Stimulated activated naive CD8-positive, alpha-beta T cell treated with anti-CD3 and anti-CD28 coated beads, Interleukin-15, Interleukin-2, amounts not matched to agents 100 U/mL and 50 U/mL, for 24 hours (primary cell): ENCODE data around the gene KATNB1.
"Not testable (repeated sequence)": the region's sequence is repeated elsewhere in the genome, so short reads cannot be mapped to it uniquely, and the experiment has no call there.

ENCODE experiments used
- ATAC-seq: fragments of 150-1000 bp; cut with Tn5 transposase; one replicate; pipeline ENCODE4 v1.10.0; 2021
- DNase-seq: peaks from one replicate; pipeline ENCODE4 v3.0.0; 2021

The KATNB1 gene

GRCh38 chr16:57743886-57744641 is 8.5 kb downstream of the KATNB1 start:
- no peak for ATAC-seq

GRCh38 chr16:57744642-57744903 is 9.0 kb downstream of the KATNB1 start:
- DNase-seq (no peak), ATAC-seq (no peak)

More at GRCh38 chr16:57743886-57744641, 8.5 kb downstream of the KATNB1 start:
- no peak for DNase-seq

GRCh38 chr16:57745768-57746167 is 10.2 kb downstream of the KATNB1 start:
- DNase-seq (no peak), ATAC-seq (no peak)

- not testable (repeated sequence) for DNase-seq, ATAC-seq
Observed at GRCh38 chr16:57746316-57746715, 10.7 kb downstream of the KATNB1 start.

- ATAC-seq (no peak), DNase-seq (no peak)
Observed at GRCh38 chr16:57747091-57747490, 11.5 kb downstream of the KATNB1 start.

GRCh38 chr16:57747496-57747895 is 11.9 kb downstream of the KATNB1 start:
- no peak for DNase-seq
- ATAC-seq, result no peak

- ATAC-seq, result no peak
Observed at GRCh38 chr16:57747996-57748395, 12.4 kb downstream of the KATNB1 start.

GRCh38 chr16:57748596-57748995 is 13.0 kb downstream of the KATNB1 start:
- DNase-seq (no peak), ATAC-seq (no peak)

More at GRCh38 chr16:57747996-57748395, 12.4 kb downstream of the KATNB1 start:
- DNase-seq, result no peak

GRCh38 chr16:57749101-57749692 is 13.6 kb downstream of the KATNB1 start:
- ATAC-seq, result no peak
- DNase-seq, result no peak

- ATAC-seq, result no peak
- DNase-seq, result no peak
Observed at GRCh38 chr16:57749856-57750452, 14.4 kb downstream of the KATNB1 start.

GRCh38 chr16:57750796-57751538 is 15.4 kb downstream of the KATNB1 start:
- DNase-seq (no peak), ATAC-seq (no peak)

- DNase-seq (no peak), ATAC-seq (no peak)
Observed at GRCh38 chr16:57751539-57752202, 16.1 kb downstream of the KATNB1 start.

GRCh38 chr16:57752203-57752580 is 16.6 kb downstream of the KATNB1 start:
- ATAC-seq (no peak), DNase-seq (no peak)

- ATAC-seq, result no peak
- no peak for DNase-seq
Observed at GRCh38 chr16:57752581-57753447, 17.2 kb downstream of the KATNB1 start.

- no peak for ATAC-seq
- DNase-seq, result no peak
Observed at GRCh38 chr16:57753448-57754353, 18.1 kb downstream of the KATNB1 start.

- ATAC-seq (no peak), DNase-seq (no peak)
Observed at GRCh38 chr16:57754354-57755060, 18.9 kb downstream of the KATNB1 start.

GRCh38 chr16:57755061-57755684 is 19.6 kb downstream of the KATNB1 start:
- ATAC-seq, result no peak
- no peak for DNase-seq

GRCh38 chr16:57755726-57756423 is 20.3 kb downstream of the KATNB1 start:
- DNase-seq (no peak), ATAC-seq (no peak)
